Adrenal gland (tissue), 12 donors: ENCODE data around the gene PIGN. TPM values are rescaled to one million over a fixed set of nuclear protein-coding genes. Genes with fewer than 3 reads are reported as not detected.

Experiments used
- DNase-seq, 7 donors: peaks; one replicate each; pipeline ENCODE4 v3.0.0-alpha.2; 2019 to 2020
- H3K27ac ChIP-seq, 5 donors: fragments of 200-600 bp; sonication (generic) in 4 of 5; 1 replicate in 3 of 5; 2 replicates in 2 of 5; pipeline versions ENCODE4 v1.5.1 to v1.8.0; 2016 to 2020; ENCODE audit warnings: mild to moderate bottlenecking in 1 of 5
- H3K27me3 ChIP-seq: fragments of 200-600 bp; 2 replicates; pipeline ENCODE4 v1.8.0; 2021
- H3K36me3 ChIP-seq, 2 donors: fragments of 200-600 bp; replicated peaks in 1 of 2; 1 replicate in 1 of 2; 2 replicates in 1 of 2; pipeline versions ENCODE4 v1.5.1 to v1.8.0; 2018 to 2022
- H3K4me1 ChIP-seq, 2 donors: fragments of 200-600 bp; replicated peaks in 1 of 2; 1 replicate in 1 of 2; 2 replicates in 1 of 2; pipeline versions ENCODE4 v1.5.1 to v1.8.0; 2018 to 2021
- H3K4me3 ChIP-seq, 4 donors: fragments of 200-600 bp; sonication (generic) in 3 of 4; one replicate each; pipeline ENCODE4 v1.5.1; 2016 to 2018
- H3K9me3 ChIP-seq, 3 donors: fragments of 200-600 bp; sonication (generic) in 1 of 3; replicated peaks in 1 of 3; 1 replicate in 2 of 3; 2 replicates in 1 of 3; pipeline versions ENCODE4 v1.5.1 to v1.8.0; 2016 to 2021
- POLR2A ChIP-seq, 2 donors: fragments of 450-650 bp; IDR thresholded peaks; one replicate each; pipeline ENCODE4 v1.6.1; 2017; ENCODE audit warnings: antibody characterized with exemption in 2 of 2, mild to moderate bottlenecking in 2 of 2, moderate library complexity in 1 of 2
- WGBS, 4 donors: extraction: QIAGEN DNeasy Blood & Tissue Kit in 2 of 4; methylation state at CpG; one replicate each; pipeline versions ENCODE4 v1.1.5 to v1.1.7; 2013 to 2017; 5-methylcytosine and 5-hydroxymethylcytosine counted together
- intact Hi-C, 2 donors: fragments of 100-400 bp; cut with DNase I; formaldehyde crosslinking; loops; one replicate each; pipeline versions ENCODE4 v1.14.1 to v1.15.0; 2022 to 2023
- polyA plus RNA-seq, 3 donors: library from polyadenylated mRNA; stranded (reverse); fragments of 200-250 nt in 2 of 3; fragments of 350-450 nt in 1 of 3; fragmentation: Illumina TruSeq in 1 of 3; extraction: RNeasy Lipid Tissue Mini Kit (QIAGEN cat#74804) in 1 of 3; gene quantifications; one replicate each; pipeline ENCODE4 v1.2.3, GENCODE V29; 2013 to 2014
- total RNA-seq, 9 donors: library from RNA; depleted of rRNA in 4 of 9; stranded (reverse); fragments of >200 nt in 4 of 9; fragments of 120-200 nt in 1 of 9; fragmentation: NEBNext Ultra II Directional in 1 of 9; extraction: Animal tissue kit (Norgen Biotek cat#: 25700) in 1 of 9; gene quantifications; one replicate each; pipeline versions ENCODE4 v1.1.0 to v1.2.4, GENCODE V29; 2013 to 2023
- TF ChIP-seq, protein P1 (sequence below), 6 experiments: fragments of 450-650 bp in 4 of 6; fragments of 200-600 bp in 2 of 6; sonication (generic) in 1 of 6; IDR thresholded peaks; 1 replicate in 5 of 6; 2 replicates in 1 of 6; pipeline versions ENCODE4 v1.5.1 to v1.8.0; 2016 to 2021; ENCODE audit warnings: antibody characterized with exemption in 6 of 6, mild to moderate bottlenecking in 2 of 6, moderate library complexity in 1 of 6
- donor health status: healthy with polysubstance abuse.
- donor health status: Bipolar disorder and iron deficiency.
- donor health status: DM: yes; HTN: yes; CAD: no.
- donor health status: DM: no; HTN: no; CAD: no.
- donor health status: DM: no; HTN: no; CAD: no.
- donor health status: DM: yes; HTN: yes; CAD: no.

Gene PIGN
- total and polyA plus RNA-seq, 12 donors = 4.4 to 50.5 (median 21.7) TPM

DNA sequence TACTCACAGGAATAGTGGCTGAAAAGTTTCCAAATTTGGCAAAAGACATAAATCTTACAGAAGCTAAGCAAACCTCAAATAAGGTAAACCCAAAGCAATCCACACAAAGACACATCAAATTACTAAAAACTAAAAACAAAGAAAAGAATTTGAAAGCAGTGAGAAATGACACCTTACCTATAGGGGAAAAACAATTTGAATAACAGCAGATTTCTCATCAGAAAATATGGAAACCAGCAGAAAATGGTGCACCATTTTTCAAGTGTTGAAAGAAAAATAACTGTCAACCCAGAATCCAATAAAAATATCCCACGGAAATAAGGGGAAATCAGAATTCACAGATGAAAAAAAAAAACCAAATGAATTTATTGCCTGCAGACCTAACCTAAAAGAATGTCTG lies 138.6 kb downstream of the PIGN start:
- Histone ChIP-seq H3K36me3 (no peaks in the 10 kb centered on the region), H3K27ac (no peak overlapping the region), H3K27me3 (no peaks in the 10 kb centered on the region), H3K4me3 (no peak overlapping the region), H3K9me3 (no peaks in the 10 kb centered on the region), H3K4me1 (no peaks in the 10 kb centered on the region)
- DNase-seq = no peak
- WGBS, 4 donors = 86 to 97% (median 93%) methylated on average over 1 of the region's 1 CpG
- intact Hi-C loops = no loop called here
- TF ChIP-seq POLR2A (IDR thresholded peaks at IDR 0.05) = no peak
- TF ChIP-seq, protein P1, sequence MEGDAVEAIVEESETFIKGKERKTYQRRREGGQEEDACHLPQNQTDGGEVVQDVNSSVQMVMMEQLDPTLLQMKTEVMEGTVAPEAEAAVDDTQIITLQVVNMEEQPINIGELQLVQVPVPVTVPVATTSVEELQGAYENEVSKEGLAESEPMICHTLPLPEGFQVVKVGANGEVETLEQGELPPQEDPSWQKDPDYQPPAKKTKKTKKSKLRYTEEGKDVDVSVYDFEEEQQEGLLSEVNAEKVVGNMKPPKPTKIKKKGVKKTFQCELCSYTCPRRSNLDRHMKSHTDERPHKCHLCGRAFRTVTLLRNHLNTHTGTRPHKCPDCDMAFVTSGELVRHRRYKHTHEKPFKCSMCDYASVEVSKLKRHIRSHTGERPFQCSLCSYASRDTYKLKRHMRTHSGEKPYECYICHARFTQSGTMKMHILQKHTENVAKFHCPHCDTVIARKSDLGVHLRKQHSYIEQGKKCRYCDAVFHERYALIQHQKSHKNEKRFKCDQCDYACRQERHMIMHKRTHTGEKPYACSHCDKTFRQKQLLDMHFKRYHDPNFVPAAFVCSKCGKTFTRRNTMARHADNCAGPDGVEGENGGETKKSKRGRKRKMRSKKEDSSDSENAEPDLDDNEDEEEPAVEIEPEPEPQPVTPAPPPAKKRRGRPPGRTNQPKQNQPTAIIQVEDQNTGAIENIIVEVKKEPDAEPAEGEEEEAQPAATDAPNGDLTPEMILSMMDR (IDR thresholded peaks at IDR 0.05) = no peak

DNA sequence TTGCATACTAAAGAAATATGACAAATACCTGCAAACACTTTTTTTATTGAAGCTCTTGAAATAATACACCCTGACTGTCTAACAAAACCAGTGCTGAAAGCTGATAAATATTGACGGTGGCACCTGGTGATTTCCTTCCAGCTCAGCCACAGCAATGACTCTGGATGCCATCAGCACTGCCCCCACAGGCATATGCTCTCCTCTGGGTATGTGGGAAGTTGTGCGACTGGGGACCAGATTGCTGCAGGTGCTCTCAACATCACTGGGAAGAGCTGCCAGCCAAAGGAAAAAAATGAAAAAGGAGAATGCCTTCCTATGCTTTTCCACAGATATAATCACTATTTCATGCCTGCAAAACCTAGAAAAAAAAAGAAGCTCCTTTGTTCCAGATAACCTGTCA lies 141.5 kb downstream of the PIGN start:
- Histone ChIP-seq H3K9me3 (no peaks in the 10 kb centered on the region), H3K36me3 (no peaks in the 10 kb centered on the region), H3K4me3 (no peak overlapping the region), H3K27me3 (no peaks in the 10 kb centered on the region), H3K27ac (no peak overlapping the region), H3K4me1 (no peaks in the 10 kb centered on the region)
- no peak for DNase-seq
- 86 to 94% (median 90%) methylated on average over 2 of the region's 2 CpGs for WGBS, 4 donors
- TF ChIP-seq, protein P1 (IDR thresholded peaks at IDR 0.05) = no peak
- TF ChIP-seq POLR2A (IDR thresholded peaks at IDR 0.05) = no peak
- intact Hi-C loops = no loop called here

DNA sequence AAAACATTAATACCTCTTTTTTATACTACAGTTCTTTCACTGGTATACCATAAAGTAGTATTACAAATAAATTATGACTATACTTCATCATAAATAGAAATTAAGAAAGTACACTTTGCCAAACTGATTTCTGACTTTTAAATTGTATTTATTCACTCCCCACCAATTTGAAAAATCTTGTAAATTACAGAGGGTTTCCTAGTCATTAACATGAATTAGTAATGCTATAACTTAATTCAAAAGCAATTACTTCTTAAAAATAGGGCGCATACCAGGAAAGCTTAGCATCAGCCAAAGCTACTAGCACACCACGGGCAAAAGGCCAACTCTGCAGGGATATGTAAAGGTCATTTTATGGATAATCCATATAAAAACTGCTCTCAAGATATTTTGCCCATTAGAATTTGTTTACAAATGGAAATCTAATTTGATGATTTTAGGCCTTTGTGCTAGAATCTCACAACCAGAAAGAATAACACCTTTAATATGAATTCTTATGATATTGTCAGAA lies 142.3 kb downstream of the PIGN start:
- Histone ChIP-seq H3K36me3 (no peaks in the 10 kb centered on the region), H3K27me3 (no peaks in the 10 kb centered on the region), H3K4me3 (no peak overlapping the region), H3K27ac (no peak overlapping the region), H3K9me3 (no peaks in the 10 kb centered on the region), H3K4me1 (no peaks in the 10 kb centered on the region)
- 82 to 90% (median 87%) methylated on average over 2 of the region's 2 CpGs for WGBS, 4 donors
- intact Hi-C loops = no loop called here
- no peak for TF ChIP-seq POLR2A (IDR thresholded peaks at IDR 0.05)
- TF ChIP-seq, protein P1 (IDR thresholded peaks at IDR 0.05) = no peak
- no peak for DNase-seq

DNA sequence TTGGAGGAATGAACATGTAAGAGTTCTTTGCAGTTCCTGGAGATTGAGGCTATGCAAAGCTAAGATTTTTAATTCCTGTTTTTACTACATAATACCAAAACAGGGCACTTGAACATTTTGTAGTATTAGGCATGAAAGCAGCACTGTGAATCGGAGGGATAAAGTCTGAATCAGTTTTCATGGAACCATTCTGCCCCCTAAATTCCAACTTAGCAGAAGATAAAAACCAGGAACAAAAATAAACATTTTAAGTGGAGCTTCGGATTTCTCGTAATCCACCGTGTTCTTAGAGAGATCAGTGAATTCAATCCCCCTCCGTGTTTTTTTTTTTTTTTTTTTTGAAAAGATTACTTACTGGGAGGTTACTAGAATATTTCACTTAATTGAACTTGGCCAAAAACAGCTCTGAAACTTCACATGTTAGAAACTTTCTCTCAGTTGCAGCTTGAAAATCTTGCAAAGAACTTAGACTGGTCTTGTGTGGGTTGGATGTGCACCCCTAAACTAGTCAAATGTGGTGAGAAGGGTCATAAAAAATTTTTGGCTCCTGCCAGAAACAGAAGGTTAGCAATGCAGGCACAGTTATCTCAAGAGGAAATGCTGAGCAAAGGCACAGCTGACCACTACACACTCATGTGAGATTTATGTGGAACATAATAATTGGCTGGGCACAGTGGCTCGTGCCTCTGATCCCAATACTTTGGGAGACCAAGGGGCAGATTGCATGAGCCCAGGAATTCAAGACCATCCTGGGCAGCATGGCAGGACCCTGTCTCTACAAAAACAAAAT lies 148.7 kb downstream of the PIGN start:
- Histone ChIP-seq H3K27ac (no peak overlapping the region), H3K9me3 (no peaks in the 10 kb centered on the region), H3K4me3 (no peak overlapping the region), H3K4me1 (no peaks in the 10 kb centered on the region), H3K27me3 (no peaks in the 10 kb centered on the region), H3K36me3 (no peaks in the 10 kb centered on the region)
- intact Hi-C loops = no loop called here
- WGBS, 4 donors = 60 to 70% (median 64%) methylated on average over 6 of the region's 6 CpGs
- DNase-seq = no peak
- TF ChIP-seq POLR2A (IDR thresholded peaks at IDR 0.05) = no peak
